ENCODE data around the gene DNAJB8. TPM values are rescaled to one million over a fixed set of nuclear protein-coding genes. Genes with fewer than 3 reads are reported as not detected.

The DNAJB8 gene
- total and polyA plus RNA-seq, 9 of the 15 experiments (the other 6 are each of a cell fraction or from before 2014, with no cell fraction given): not detected

DNA sequence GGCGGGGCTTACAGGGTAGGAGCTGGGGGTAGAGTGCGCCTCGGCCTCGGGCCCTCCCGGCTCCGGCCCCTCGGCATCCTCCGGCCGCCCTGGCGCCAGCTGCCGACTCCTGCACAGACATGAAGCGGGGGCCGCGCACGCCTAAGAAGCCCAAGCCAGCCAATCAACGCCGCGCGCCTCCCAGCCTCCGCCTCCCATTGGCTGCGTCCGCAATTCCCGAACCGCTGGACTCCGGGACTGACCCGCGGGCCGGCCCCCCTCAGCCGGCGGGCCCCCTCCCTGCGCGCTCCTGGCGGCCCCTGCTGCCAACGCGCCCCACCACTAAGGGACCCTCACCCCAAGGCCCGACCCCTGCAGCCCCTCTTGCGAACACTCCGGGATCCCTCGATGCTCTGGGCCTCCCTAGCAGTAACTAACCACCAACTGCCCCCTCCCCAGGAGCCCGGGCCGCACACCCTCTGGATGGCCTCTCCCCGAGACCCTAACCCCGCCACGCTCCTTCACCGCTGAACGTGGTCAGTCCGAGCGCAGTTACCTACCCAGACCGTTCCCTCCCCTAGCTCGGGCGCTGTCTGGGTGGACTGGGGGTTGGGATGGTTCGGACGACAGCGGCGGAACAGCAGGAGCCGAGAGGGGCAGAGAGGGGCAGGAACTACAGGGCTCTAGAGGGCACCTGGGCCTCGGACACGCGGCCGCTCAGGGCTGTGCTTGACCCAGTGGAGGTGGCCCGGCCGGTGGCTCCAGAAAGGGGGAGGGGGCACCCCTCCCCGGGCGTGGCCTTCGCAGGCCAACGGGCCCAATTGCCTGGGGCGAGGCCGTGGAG, 21.3 kb upstream of the DNAJB8 start (continued):
- TF ChIP-seq ZNF280B (CRISPR knock-in tag; IDR thresholded peaks at IDR 0.05) (no peak), GATA2 (CRISPR knock-in tag; IDR thresholded peaks at IDR 0.05) (no peak), TEAD2 (tag; IDR thresholded peaks at IDR 0.05) (no peak), TCF7 (IDR thresholded peaks at IDR 0.05; ENCODE audit: borderline replicate concordance) (no peak), ZNF583 (CRISPR knock-in tag; IDR thresholded peaks at IDR 0.05) (no peak), ZFPM2 (CRISPR knock-in tag; IDR thresholded peaks at IDR 0.05) (no peak), NEUROD1 (IDR thresholded peaks at IDR 0.05; ENCODE audit: borderline replicate concordance, low read depth, low read length, partially characterized antibody) (peak; percentile 54), NFRKB (IDR thresholded peaks at IDR 0.05; ENCODE audit: low read depth) (peak; percentile 18; the same call in 1 of the 2 replicates), SAFB (IDR thresholded peaks at IDR 0.05; ENCODE audit: borderline replicate concordance, low read depth, low read length) (0 out of 2 replicates have a peak, but pooled peaks have one; percentile 16), CHD4 (IDR thresholded peaks at IDR 0.05; ENCODE audit: insufficient read depth, insufficient replicate concordance, low read depth, low read length, poor library complexity, severe bottlenecking) (no peak), ZSCAN32 (CRISPR knock-in tag; IDR thresholded peaks at IDR 0.05) (no peak), ZBTB49 (CRISPR knock-in tag; IDR thresholded peaks at IDR 0.05; ENCODE audit: borderline replicate concordance) (no peak), TARDBP (IDR thresholded peaks at IDR 0.05) (no peak), SP1 (CRISPR knock-in tag; IDR thresholded peaks at IDR 0.05) (0 out of 2 replicates have a peak, but pooled peaks have one; percentile 7), BCOR (IDR thresholded peaks at IDR 0.05) (no peak), E2F8 (IDR thresholded peaks at IDR 0.05; ENCODE audit: low read depth, partially characterized antibody) (no peak), ZNF644 (tag; IDR thresholded peaks at IDR 0.05; ENCODE audit: low read depth) (no peak), RBM22 (IDR thresholded peaks at IDR 0.05; ENCODE audit: low read depth, low read length, poor library complexity, severe bottlenecking) (no peak)

All from K562 (cell line).